GM18517 (cell line): ENCODE data around the gene CCNK.

Experiments used
- ATAC-seq: cut with Tn5 transposase; IDR thresholded peaks from one replicate; pipeline ENCODE4 v1.9.1; 2021; ENCODE audit warnings: mild to moderate bottlenecking, moderate library complexity; ENCODE audit not compliant: unreplicated experiment

CCNK gene

DNA sequence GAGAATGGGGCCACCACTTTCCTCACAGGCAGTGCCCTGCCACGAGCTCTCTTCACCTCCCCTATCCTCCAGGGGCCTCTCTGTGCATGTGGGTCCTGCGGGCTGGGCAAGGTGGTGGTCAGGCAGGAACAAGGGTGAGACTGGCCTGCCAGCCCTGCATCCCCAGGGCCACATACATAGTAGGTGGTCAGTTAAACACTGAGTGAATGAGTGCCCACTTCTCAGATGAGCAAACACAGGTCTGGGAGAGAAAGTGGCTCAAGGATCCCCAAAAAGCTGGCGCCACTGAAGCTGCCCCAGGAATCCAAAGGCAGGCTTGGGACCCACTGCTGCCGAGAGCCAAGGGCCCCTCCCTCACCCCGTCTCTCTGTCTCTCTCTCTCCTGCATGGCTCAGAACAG, 51.1 kb downstream of the CCNK start:
- ATAC-seq: no peak

DNA sequence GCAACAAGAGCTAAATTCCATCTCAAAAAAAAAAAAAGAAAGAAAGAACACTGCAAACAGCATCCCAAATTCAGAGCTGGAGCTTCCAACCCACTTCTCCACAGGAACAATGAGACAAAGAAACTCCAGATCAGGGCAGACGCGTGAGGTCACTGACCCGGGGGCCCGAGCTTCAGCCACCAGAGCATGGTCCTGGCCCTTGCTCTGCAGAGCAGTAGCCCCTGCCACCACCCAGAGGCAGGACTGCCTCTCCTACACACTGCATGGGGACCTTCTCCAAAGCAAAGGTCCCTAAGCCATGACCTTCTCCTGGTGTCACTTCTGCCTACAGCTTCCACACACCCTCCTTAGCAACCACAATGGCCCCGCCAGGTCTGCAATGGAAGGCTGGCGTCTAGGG, 53.1 kb downstream of the CCNK start:
- ATAC-seq: no peak

DNA sequence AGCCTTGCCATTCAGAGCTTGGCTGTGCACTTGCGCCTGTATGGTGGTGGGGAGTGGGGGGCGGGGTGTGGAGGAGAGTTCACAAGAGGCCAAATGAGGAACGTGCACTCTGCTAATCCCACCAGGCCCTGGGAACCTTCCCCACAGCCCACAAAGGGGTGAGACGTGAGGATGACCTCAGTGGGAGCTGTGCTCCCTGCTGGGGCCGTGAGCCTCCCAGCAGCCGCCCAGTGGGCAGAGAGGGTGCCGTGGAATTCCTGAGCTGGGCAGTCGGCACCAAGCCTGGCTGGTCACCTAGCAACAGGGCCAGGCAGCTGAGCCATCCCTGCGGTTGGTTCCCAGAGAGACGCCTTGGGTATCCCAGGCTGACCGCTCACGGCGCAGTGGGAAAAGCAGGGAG, 53.7 kb downstream of the CCNK start:
- ATAC-seq: no peak

DNA sequence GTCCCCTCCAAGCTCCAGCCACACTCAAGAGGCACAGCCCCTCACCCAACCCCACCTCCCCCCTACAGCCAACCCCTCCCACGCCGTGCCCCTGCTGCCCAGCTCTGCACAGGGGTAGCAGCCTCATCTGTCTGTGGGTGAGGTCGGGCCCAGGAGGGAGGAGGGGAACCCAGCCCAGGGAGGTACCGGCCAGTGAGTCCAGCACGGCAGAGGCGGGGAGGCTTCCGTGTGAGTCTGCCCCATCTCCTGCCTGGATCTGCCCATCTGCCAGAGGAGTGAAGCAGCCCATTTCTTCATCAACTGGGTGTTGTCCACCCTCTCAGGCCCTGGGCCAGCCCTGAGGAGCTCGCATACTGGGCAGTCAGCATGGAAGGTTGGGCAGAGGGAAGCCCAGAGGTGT, 54.2 kb downstream of the CCNK start:
- no peak for ATAC-seq

DNA sequence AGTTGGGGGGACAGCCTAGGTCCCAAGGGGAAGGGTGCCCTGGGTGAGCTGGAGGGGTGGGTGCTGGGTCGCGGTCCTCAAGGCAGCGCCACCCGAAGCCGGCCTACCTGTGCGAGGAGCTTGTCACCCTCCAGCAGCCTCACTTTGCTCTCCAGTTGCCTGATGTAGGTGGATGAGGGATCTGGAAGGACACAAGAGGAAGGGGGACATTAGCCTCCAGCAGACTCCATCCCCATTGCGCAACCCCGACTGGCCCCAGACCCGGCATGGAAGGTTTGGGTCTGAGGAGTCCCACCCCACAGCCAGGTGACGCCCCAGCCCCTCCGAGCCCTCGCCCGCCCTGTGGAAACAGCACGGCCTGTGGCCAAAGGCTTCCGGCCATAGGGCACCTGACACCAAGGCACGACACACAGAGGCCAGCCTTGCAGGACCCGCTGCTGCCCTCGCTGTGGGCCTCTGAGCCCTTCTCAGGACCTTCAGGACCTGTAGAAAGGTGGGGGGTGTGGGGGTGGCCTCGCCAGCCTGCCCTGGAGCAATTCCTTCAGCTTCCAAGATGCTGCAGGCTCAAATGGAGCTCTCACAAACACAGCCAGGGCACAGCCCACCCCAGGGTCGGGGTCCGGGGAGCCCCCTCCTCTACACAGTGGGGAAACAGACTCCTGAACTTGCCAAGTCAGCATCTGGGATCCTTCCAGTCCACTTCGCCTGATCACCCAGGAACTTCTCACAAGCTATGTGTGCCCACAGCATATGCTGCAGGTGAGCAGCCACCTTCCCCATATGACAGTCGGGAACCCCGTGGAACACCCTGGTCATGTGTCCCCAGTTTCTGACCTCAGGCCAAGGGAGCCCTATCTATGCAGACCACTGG, 54.9 kb downstream of the CCNK start:
- ATAC-seq: no peak

DNA sequence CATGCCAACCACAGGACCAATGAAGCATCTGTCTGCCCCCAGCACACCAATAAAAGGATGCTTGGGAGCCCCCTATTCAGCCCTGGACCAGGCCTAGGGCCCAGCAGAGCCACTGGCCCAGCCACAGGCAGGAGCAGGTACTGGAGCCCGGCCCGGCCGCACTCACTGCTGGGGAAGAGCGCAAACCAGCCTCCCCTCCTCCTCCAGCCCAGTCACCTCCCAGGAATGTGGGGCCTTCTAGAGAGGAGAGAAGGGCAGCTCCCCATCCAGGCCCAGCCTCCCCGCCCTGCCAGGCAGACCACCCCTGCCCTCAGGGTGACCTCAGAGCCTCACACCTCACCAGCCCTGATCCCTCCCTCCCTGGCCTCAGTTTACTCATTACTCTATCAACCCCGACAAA, 56.2 kb downstream of the CCNK start:
- ATAC-seq: no peak

DNA sequence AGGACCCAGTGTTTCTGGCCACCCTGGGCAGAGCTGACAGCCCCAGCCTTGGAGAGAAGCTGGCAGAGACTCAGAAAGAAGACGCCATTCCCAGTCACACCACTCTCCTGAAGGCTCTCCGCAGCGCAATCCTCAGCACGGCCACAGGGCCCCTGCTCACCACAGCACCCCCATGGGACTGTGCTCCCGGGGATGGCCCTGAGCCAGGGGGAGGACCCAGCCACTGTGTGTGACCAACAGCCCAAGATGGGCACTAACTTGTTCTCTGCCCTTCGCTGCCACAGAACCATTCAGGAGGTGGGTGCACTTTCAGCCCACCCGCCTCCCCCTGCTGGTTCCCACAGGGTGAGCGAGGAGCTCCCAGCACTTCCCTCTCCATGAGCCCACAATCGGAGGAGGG, 57.1 kb downstream of the CCNK start:
- no peak for ATAC-seq

DNA sequence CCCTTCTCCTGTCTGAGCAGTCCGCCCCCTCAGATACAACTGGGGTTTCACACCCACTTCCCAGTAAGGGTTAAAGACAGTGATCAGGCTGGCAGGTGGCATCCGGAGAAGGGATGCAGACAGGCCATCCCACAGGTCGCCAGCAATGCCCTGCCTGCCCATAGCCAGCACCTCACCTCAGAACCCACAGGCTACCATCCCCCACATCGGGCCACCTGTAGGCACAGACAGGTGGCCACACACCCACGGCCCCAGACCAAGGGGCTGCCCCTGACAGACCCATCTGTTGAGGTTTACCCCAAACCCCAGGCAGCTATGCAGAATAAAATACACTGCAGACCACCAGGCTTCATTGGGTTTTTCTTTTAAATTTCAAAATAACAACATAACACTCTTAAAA, 57.5 kb downstream of the CCNK start:
- no peak for ATAC-seq

DNA sequence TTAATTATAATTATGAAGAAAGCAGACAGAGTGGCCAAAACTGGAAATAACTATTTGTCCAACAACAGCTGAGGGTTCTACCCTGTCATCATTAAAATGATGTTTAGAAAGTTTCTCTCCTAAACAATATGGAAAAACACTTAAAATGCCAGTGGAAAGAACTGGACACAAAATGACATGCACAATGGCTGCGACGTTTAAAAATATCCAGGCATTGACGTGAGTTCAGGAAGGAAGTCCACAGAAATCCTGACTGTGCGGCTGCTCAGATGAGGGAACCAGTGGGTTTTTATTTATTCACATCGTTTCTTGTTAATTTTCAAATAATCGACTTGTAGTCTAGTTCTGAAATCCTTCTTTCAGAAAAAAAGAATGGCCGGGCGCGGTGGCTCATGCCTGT, 58.3 kb downstream of the CCNK start:
- ATAC-seq: no peak

DNA sequence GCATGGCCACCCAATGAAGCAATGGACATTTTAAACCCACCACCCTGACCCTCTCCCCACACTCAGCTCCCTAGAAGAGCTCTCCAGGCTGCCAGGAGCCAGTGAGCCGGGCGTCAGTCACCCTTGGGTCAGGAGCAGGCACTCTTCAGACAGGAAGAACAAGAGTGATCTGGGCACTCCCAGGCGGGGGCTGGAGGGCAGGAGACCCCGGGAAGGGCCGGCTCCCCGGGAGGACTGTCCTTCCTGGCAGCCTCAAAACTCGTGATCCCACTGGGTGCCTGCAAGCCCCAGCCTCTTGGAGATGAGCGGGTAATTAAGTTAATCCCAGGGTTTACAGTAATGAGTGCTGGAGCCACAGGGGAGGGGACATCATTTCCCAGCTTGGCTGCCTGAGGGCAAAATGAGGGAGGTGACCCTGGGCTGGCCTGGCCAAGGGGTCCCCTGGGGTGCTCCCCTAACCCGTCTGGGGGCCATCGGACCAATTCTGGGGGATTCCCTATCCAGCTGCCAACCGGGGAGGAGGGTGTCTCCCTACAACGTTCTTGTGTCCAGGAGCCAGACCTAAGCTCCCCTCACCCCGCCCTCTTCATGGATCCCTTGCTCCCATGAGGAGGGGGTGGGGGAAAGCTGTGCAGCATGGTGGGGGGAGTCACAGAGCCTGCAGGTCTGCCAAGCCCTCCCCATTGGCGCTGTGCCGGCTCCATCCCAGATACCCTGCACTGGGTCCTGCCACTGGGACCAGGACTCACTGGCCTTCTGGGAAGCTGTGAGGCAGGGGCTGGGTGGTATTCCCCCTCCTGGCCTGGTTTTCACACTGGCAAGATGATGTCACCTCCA, 59.2 kb downstream of the CCNK start:
- no peak for ATAC-seq

DNA sequence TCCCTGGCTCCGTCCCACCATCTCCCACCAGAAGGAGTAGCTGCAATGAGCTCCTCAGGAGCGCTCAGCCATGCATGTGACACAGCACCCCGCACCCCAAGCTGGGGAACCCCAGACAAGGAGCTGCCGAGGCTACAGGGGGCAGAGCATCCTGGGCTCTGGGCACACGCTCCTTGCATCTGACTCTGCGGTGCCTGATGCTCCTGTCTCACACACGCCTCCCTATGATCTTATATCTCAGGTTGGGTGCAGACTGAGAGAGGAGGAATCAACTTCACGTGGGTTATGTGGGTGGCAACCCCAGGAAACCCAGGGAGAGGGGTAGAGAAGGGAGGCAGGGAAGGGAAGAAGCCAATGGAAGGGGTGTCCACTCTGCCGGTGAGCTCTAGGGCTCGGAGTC, 60.0 kb downstream of the CCNK start:
- no peak for ATAC-seq

DNA sequence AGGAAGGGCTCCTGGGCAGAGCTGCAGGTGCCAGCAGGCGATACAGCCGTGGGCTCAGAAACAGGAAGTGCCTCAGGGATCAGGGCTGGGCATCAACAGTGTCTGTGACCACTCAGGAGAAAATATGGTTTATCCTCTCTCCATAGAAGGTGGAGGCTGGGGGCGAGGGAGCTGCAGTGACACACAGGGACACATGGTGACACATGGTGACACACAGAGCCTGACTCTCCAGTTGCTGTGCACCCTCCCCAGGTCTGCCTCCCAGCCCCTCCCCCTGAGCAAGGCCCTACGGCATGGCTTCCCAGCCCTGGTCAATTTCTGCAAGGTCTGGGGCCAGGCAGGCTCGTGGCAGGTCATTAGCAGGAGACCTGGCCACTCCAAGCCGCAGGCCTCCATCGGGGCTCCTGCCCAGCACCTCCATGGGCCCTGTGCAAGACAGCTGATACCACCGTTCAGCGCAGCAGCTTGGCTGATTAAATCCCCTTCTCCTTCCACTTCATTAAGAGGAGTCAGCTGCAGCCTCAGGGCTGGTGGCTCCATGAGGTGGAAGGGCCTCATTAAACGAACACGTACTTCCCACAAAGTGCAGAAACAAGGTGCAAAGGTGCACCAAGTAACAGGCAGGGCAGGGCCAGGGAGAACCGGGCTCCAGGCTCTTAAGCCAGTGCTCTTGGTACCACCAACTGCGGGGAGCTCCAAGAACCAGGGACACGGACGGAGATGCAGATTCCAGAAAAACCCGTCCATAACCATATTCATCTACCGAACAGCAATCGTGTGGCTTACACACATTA, 60.7 kb downstream of the CCNK start:
- no peak for ATAC-seq

DNA sequence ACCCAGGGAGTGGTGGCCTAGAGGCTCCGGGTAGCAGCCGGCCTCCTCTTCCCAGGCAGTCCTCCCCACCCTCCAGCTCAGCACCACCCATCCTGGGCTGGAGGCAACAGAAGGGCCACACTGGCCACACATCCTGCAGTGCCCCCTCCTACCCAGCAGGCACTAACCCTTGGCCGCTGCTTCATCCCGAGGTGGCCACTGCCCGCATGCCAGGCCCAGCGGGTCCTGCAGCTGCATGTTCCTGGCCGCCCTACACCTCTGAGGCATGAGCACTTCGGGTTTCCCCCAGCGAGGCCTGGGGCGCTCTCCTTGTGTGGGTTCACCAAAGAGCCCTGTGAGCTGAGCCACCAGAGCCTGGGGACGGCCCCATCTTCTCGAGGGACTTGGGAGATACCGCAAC, 61.4 kb downstream of the CCNK start:
- no peak for ATAC-seq

DNA sequence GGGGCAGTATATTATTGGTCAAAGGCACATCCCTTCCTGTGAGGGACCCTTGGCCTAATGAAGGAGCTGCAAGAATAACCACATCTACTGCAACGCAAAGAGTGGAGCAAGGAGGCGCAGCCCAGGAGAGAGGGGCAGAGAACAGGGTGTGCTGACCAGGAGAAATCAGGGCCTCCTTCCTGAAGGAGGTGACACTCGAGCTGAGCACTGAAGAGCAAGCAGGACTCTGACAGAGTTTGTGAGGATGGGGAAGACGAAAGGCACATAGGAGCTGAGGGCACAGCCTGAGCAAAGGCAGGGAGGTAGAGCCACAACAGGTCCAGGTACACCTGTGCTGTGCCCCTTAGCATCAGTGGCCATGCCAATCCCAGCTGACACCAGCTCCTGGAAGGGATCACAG, 62.2 kb downstream of the CCNK start:
- ATAC-seq: no peak

DNA sequence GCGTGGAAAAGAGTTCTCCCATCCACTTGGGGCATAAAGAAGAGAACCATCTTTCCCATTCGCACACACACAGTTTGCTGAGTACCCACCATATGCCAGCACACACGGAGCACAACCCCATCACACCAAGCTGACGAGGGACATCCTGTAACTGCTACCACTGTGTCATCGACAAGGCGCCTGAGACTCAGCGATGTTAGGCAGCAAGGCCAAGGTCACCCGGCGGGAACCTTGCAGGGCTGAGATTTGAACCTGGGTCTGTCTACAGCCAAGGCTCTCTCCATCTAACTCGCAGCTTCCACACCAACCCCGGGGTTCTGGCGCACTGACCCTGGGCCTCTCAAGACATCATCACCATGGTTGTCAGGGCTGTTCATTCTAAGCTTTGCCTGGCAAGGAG, 62.8 kb downstream of the CCNK start:
- ATAC-seq: no peak

DNA sequence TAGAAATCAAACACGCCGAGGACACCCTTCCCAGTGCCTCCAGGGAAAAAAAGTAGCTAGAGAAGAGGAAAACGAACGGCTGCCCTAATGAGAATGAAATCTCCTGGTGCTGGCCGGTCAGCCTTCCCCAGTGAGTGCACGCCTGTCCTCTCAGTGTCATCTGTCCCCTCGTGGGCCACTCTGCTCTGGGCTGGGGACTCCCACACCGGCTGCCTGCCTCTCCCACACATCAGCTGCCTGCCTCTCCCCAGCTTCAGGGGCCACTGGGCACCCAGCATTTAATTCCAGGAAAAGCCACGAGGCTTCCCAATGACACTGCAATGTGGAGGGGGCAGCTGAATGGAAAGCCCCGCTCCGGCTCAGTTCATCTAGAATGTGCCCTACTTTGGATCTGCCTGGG, 63.8 kb downstream of the CCNK start:
- ATAC-seq: no peak

DNA sequence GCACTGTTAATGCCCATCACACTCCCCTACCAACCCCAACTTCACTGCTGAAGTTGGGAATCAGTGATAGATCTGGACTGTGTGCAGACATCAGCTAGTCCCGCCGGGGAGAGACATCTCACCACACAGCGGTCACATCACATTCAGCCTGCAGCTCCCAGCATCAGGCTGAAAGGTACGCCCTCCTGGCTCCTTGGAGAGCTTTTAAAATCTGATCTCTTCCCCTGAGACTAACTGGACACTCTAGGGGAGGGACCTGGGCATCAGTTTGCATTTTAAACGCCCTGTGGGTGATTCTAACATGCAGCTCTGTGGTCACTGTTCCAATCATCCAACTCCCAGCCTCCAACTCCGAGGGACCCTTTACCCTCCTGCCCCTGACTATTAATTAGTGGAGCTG, 64.4 kb downstream of the CCNK start:
- ATAC-seq: no peak

DNA sequence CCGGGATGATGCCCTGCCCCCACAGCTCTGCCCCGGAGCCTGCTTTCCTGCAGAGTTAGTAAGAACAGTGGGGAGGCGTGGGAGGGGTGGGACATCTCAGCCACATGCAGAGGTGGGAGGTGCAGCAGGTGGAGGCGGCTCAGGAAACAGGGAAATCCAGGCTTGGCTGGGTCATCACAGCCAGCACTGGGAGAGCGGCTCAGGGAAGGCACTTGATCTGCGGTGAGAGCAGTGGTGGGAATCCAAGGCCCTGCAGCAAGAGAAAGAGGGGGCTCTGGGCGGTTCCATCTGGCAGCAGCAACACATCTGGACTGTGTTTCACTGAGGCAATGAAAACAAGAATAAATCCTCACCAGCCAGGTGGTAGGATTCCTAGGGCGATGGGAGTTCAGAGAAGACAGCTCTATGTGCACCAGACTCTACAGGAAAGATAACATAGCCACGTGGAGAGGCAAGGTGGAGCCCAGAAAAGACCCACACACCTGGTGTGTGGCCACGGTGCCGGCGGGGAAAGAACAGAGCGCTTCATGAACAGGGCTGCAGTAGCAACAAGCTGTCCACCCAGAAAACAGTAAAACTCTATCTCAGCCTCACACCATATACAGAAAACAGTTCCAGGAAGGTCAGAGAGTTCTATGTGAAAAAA, 65.1 kb downstream of the CCNK start:
- ATAC-seq: no peak

DNA sequence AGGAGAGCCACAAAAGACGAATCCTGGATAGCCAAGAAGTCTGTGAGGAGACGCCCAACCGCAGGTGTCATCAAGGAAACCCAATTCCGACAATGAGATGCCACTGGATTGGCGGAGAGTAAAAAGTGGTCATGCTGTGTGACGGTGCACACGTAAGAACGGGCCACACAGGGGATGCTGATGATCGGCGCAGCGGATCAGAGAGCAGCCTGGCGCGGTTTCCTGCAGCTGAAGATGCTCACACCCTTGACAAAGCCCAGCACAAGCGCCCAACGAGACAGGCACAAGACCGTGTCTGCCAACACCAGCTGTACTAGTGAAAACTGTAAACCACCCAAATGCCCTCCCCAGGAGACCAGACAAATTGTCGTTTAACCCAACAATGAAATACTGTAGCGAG, 67.0 kb downstream of the CCNK start:
- ATAC-seq: no peak

DNA sequence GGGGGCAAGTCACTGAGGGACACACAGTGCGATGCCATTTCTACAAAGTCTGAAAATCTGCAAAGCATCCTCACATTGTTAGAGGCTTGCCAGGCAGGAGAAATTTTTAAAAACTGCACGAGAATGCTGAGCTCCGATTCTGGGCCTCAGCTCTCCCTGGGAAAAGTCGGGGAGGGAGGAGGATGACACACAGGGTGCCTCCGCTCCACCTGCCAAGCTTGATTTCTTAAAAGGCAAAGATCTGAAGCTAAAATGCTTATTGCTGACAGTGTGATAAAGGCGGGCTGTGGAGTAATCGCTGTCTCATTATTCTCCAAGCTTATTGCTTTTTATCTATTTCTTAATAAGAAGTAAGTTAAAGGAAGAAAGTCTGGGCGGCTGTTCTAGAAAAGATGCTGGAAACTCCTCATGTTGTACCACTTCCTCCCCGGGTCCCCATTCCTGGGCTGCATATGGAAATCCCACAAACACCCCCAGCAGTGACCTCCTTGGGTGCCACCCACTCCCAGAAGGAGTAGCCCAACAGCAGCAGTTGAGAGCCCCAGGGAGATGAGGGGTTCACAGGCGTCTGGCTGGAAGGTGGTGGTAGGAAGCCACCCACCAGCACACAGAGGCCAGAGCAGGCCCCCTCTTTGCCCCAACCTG, 67.8 kb downstream of the CCNK start:
- no peak for ATAC-seq

DNA sequence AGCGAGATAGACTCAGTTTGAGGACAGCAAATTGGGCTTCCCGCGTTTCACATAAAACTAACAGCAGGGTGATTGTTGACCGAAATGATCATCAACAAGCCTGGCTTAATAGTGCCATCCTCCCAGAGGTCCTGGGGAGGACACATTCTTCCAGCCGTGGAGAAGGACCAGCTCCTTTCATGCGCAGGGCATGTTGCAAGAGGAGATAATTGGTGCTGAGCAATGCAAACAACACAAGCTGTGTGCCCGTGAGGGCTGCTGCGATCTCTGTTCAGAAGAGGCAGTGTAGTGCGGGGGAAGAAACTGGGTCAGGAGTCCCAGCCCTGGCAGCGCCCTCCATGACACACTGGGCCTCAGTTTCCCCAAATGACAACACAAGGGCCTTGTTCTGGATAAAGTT, 68.5 kb downstream of the CCNK start:
- ATAC-seq: no peak
